GM23248 (cell line): ENCODE data around the gene STK17B.

Experiments used
- EZH2 ChIP-seq: fragments of 200-600 bp; sonication (generic); IDR thresholded peaks from 2 replicates; pipeline ENCODE4 v1.6.1; 2018; ENCODE audit warnings: antibody characterized with exemption, mild to moderate bottlenecking; ENCODE audit not compliant: insufficient read depth, poor library complexity, severe bottlenecking
- EZH2phosphoT487 ChIP-seq: fragments of 200-600 bp; sonication (generic); IDR thresholded peaks from 2 replicates; pipeline ENCODE4 v1.6.1; 2018; ENCODE audit warnings: antibody characterized with exemption, moderate library complexity, mild to moderate bottlenecking, low read depth; ENCODE audit not compliant: insufficient read depth

DNA sequence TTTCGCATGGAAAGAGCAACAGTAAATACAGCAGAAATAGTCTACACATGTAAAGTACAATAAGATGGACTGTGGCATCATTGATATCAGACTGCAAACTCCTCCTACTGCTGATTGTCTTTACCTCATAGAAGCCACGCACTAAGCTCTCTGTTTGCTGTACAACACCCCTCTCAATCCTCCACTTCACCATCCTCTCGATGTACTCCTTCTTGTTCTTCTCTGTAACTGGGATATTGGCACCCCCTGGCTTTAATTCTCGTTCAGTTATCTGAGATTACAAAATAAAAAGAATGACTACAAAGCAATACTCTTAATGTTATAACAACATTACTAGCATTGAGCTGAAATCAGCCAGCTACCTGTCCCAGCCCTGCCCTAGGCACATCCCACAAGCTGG is 49.3 kb upstream of the STK17B start:
- no peak for TF ChIP-seq EZH2phosphoT487
- no peak for TF ChIP-seq EZH2
